KMS-11 (cell line): Measurements from ENCODE around the gene EGF.
A peak's percentile ranks its signal among the peaks of the same experiment; 100 is the strongest.

Experiments used
- H2AFZ ChIP-seq: fragments of 200-600 bp; sonication (generic); 2 replicates; pipeline ENCODE4 v1.6.1; 2016; ENCODE audit warnings: antibody characterized with exemption, mixed run types, low read depth
- H3K27ac ChIP-seq: fragments of 200-600 bp; sonication (generic); 2 replicates; pipeline ENCODE4 v1.6.1; 2016; ENCODE audit warnings: mild to moderate bottlenecking, mixed run types
- H3K27me3 ChIP-seq: fragments of 200-600 bp; sonication (generic); 2 replicates; pipeline ENCODE4 v1.6.1; 2017; ENCODE audit warnings: mild to moderate bottlenecking, low read depth, mixed run types, moderate library complexity; ENCODE audit not compliant: insufficient read depth
- H3K36me3 ChIP-seq: fragments of 200-600 bp; sonication (generic); 2 replicates; pipeline ENCODE4 v1.6.1; 2017; ENCODE audit warnings: mild to moderate bottlenecking, mixed run types; ENCODE audit not compliant: insufficient read depth
- H3K4me1 ChIP-seq: fragments of 200-600 bp; sonication (generic); 2 replicates; pipeline ENCODE4 v1.6.1; 2016; ENCODE audit warnings: mild to moderate bottlenecking, low read depth, mixed run types; ENCODE audit not compliant: poor library complexity, severe bottlenecking
- H3K4me2 ChIP-seq: fragments of 200-600 bp; sonication (generic); 2 replicates; pipeline ENCODE4 v1.7.0; 2016; ENCODE audit warnings: mild to moderate bottlenecking, mixed run types
- H3K4me3 ChIP-seq: fragments of 200-600 bp; sonication (generic); IDR thresholded peaks from 2 replicates; pipeline ENCODE4 v1.6.1; 2017; ENCODE audit warnings: low read depth, low read length, mixed read lengths; ENCODE audit not compliant: insufficient read depth
- H3K79me2 ChIP-seq: fragments of 200-600 bp; sonication (generic); 2 replicates; pipeline ENCODE4 v1.6.1; 2016; ENCODE audit warnings: low read depth, mixed run types; ENCODE audit not compliant: insufficient read depth
- H3K9ac ChIP-seq: fragments of 200-600 bp; sonication (generic); 2 replicates; pipeline ENCODE4 v1.6.1; 2016; ENCODE audit warnings: mild to moderate bottlenecking, mixed run types
- H4K20me1 ChIP-seq: fragments of 200-600 bp; sonication (generic); 2 replicates; pipeline ENCODE4 v1.6.1; 2016; ENCODE audit warnings: mild to moderate bottlenecking, mixed run types; ENCODE audit not compliant: insufficient read depth
- TF ChIP-seq, protein P1 (sequence below): fragments of 200-600 bp; sonication (generic); conservative IDR thresholded peaks from 2 replicates; pipeline ENCODE4 v1.6.1; 2017; ENCODE audit warnings: low read depth, mild to moderate bottlenecking, antibody characterized with exemption, low read length, moderate library complexity, mixed read lengths

EGF gene

DNA sequence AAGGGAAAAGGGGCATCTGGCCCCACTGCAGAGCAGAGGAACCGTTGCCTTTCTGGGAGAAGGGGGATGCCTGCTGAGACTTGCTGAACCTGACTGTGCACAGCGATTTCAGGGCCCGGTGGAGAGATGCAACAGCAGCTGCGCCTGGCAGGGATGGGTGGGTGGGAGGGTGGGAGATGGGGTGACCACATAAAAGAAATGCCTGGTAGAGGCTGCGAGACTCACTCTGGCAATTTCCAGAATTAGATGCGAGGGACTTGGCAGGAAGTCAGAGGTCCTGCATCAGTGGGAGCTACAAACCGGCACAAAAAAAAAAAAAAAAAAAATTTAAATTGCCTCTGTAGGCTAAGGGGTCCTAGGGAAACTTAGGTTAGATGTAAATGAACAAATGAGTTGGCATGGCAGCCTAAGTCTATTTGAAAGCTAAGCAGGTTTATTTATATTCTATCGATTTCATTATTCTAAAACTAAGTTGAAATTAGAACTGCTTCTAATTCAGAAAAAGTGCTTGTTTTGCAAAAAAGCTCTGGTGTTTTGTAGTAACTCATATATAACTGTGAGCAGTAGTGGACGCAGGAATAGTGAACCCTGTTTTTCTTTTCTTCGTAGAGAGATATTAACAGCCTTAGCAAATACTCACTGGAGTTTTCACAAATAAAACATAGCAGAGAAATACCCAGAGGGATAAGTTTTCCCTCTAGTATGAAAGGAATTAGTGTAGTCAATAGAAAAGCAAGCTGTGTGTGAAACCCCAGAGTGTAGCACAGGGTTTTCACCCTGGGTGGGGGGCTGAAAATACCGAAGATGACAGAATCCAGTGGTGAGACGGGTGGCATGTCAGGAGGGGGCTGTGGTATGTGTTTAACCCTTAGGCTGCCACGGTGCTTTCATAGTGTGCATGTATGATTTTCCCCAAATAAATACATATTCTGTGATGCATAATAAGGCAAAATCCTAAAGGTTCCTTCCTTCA is 130.1 kb downstream of the EGF start:
- Histone ChIP-seq H3K4me2 (no peak overlapping the region), H2AFZ (no peak overlapping the region), H3K36me3 (no peaks in the 10 kb centered on the region), H3K4me1 (no peaks in the 10 kb centered on the region), H3K9ac (no peak overlapping the region), H4K20me1 (no peaks in the 10 kb centered on the region), H3K27ac (no peak overlapping the region), H3K79me2 (no peaks in the 10 kb centered on the region), H3K4me3 (no peak overlapping the region), H3K27me3 (no peaks in the 10 kb centered on the region)
- TF ChIP-seq, protein P1, sequence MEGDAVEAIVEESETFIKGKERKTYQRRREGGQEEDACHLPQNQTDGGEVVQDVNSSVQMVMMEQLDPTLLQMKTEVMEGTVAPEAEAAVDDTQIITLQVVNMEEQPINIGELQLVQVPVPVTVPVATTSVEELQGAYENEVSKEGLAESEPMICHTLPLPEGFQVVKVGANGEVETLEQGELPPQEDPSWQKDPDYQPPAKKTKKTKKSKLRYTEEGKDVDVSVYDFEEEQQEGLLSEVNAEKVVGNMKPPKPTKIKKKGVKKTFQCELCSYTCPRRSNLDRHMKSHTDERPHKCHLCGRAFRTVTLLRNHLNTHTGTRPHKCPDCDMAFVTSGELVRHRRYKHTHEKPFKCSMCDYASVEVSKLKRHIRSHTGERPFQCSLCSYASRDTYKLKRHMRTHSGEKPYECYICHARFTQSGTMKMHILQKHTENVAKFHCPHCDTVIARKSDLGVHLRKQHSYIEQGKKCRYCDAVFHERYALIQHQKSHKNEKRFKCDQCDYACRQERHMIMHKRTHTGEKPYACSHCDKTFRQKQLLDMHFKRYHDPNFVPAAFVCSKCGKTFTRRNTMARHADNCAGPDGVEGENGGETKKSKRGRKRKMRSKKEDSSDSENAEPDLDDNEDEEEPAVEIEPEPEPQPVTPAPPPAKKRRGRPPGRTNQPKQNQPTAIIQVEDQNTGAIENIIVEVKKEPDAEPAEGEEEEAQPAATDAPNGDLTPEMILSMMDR: no peak

DNA sequence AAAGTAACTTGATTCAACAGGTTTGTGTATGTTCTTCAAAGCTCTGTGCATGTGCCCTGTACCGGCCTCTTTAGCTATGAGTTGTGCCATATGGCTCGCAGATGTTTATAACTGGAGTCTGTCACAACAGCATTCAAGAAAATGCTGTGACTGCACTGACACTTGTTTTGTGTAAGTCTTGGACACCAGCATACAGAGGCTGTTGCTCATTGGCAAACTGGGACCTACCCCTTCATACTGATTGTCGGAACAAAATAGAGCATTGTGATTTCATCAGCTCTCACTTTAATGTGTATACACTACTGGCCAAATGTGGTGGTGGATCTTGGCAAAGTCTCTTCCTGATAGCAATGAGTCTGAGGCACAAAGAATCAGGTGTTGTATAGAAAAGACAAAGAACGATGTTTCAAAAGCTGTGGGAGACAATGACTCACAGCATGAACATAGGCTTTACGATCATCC is 133.9 kb downstream of the EGF start:
- no peak overlapping the region for H3K4me2 ChIP-seq
- H3K4me1 ChIP-seq: peaks cover 6% of the 10 kb centered on the region
- H3K79me2 ChIP-seq: no peaks in the 10 kb centered on the region
- no peak overlapping the region for H3K27ac ChIP-seq
- H3K9ac ChIP-seq: no peak overlapping the region
- no peak overlapping the region for H3K4me3 ChIP-seq
- H3K27me3 ChIP-seq: no peaks in the 10 kb centered on the region
- no peaks in the 10 kb centered on the region for H3K36me3 ChIP-seq
- TF ChIP-seq, protein P1: no peak
- H2AFZ ChIP-seq: no peak overlapping the region
- H4K20me1 ChIP-seq: no peaks in the 10 kb centered on the region

DNA sequence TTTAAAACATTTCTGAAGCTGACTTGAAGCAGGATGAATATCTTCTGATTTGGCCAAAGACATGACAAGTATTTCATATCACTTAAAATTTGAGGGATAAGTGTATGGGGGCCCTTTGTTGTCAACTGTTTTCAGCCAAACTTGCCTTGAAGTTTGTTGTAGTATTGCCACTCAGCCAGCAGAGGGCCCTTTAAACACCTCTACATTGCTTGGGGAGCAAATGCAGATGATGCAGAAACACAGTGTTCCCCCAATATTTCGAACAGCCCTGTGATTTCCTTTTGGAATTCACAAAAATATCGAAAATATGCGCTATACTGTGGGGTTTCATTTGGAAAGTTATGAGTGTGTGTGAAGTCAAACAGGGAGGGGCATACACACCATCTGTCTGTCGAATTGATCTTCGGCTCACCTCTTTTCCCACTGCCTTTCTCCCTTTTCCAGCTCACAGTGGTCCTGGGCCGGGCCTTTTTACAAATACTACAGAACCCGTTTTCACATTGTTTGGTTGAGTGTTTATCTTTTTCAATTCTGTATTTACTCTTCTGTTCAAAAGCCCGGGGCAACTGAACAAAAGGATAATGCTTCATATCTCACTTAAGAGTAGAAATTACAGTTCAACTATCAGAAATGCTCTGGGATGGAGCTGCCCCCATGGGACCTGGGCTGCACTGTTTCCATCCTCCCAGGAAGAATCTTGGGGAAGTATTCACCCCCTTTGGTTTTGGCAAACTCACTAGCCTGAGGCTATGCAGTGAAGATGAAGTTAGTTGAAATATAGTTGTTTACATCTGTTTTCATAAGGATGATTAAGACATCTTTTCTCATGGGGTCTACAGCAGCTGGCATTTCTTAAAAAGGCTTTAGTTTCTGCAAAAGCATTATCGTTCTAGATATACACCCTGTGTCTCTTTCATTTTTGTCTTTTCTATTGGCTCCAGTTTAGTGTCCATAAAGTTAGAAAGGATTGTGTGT is 137.6 kb downstream of the EGF start:
- Histone ChIP-seq H3K27ac (no peak overlapping the region), H3K27me3 (no peaks in the 10 kb centered on the region), H3K4me3 (no peak overlapping the region), H3K79me2 (no peaks in the 10 kb centered on the region), H3K4me1 (peaks cover 37% of the 10 kb centered on the region), H4K20me1 (no peaks in the 10 kb centered on the region), H2AFZ (no peak overlapping the region), H3K36me3 (no peaks in the 10 kb centered on the region), H3K9ac (no peak overlapping the region), H3K4me2 (no peak overlapping the region)
- TF ChIP-seq, protein P1: peak; percentile 86

DNA sequence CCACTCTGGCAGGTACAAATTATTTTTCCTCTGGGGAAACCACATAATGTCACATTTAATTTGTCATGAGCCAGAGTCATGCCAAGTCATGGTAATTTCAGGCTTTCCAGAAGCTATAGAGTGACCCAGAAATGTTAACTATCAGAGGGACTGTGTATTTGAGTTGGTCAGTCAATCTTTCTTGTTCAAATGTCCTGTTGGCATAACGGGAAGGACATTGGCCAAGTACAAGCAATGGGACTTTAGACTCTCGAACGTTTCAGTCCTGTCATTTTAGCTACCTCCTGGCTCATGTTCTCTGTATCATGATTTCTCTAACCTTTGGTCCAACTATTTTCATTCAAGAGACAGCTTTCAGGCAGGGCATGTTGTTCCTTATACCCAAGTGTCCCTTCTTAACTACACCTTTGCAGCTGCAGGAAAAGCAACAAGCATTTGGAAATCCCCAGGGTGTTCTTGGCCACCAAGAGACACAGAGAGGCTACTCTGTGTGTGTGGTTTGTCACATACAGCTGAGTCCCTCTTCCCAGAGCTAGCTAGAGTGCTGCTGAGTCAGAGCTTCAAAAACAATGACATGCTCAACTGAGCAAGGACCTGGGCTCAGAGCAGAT is 142.6 kb downstream of the EGF start:
- no peaks in the 10 kb centered on the region for H3K27me3 ChIP-seq
- H3K4me2 ChIP-seq: peak overlapping the region; percentile 68

More for the DNA sequence above, 142.6 kb downstream of the EGF start:
- Histone ChIP-seq H4K20me1 (no peaks in the 10 kb centered on the region), H3K9ac (peak overlapping the region; percentile 67), H2AFZ (peak overlapping the region; percentile 41; the same call in 1 of the 2 replicates), H3K4me1 (peaks cover 78% of the 10 kb centered on the region), H3K36me3 (no peaks in the 10 kb centered on the region), H3K79me2 (no peaks in the 10 kb centered on the region), H3K27ac (peak overlapping the region; percentile 88), H3K4me3 (no peak overlapping the region)
- TF ChIP-seq, protein P1: no peak
